GM18507 (cell line): ENCODE data around the gene PKDREJ.

Source experiments
- DNase-seq: peaks from one replicate; pipeline ENCODE4 v3.0.0; 2011; ENCODE audit warnings: low read depth; ENCODE audit not compliant: insufficient read length; ENCODE audit errors: extremely low spot score
- FAIRE-seq: peaks from 2 replicates; lab custom pipeline; 2011; peaks lifted over from hg19 to GRCh38; lab: Jason Lieb, UNC

The PKDREJ gene

GRCh38 chr22:46209262-46209661, 53.9 kb downstream of the PKDREJ start:
- no peak for DNase-seq
- no peak for FAIRE-seq
